Right cardiac atrium (tissue), 5 donors: ENCODE results near the gene ZNF675. TPM values are rescaled to one million over a fixed set of nuclear protein-coding genes. Genes with fewer than 3 reads are reported as not detected.
"Not testable (repeated sequence)": the region's sequence is repeated elsewhere in the genome, so short reads cannot be mapped to it uniquely, and the experiment has no call there.

Experiments
- ATAC-seq, 2 donors: fragments of 200-7000 bp; cut with Tn5 transposase; one replicate each; pipeline versions ENCODE4 v1.8.0 to v1.9.1; 2020; ENCODE audit warnings: moderate library complexity in 2 of 2, mild to moderate bottlenecking in 1 of 2
- DNase-seq, 3 donors: peaks; one replicate each; pipeline ENCODE4 v3.0.0-alpha.2; 2020
- H3K27ac ChIP-seq: one replicate; pipeline ENCODE4 v1.5.1; 2013; ENCODE audit warnings: mild to moderate bottlenecking, low read length, control low read depth, moderate library complexity
- H3K27me3 ChIP-seq: one replicate; pipeline ENCODE4 v1.6.1; 2013; ENCODE audit not compliant: control insufficient read depth, insufficient read depth
- H3K4me1 ChIP-seq: one replicate; pipeline ENCODE4 v1.6.1; 2013; ENCODE audit warnings: low read length; ENCODE audit not compliant: control insufficient read depth, insufficient read depth
- H3K4me3 ChIP-seq: one replicate; pipeline ENCODE4 v1.5.1; 2013; ENCODE audit warnings: low read length, control low read depth
- H3K9me3 ChIP-seq: one replicate; pipeline ENCODE4 v1.6.1; 2013; ENCODE audit warnings: low read length; ENCODE audit not compliant: control insufficient read depth
- WGBS: extraction: QIAGEN DNeasy Blood & Tissue Kit; methylation state at CpG from one replicate; pipeline ENCODE4 v1.1.7; 2013; 5-methylcytosine and 5-hydroxymethylcytosine counted together
- intact Hi-C, 4 donors: fragments of 100-400 bp; cut with DNase I; formaldehyde crosslinking; loops; one replicate each; pipeline versions ENCODE4 v1.11.0 to v1.14.0; 2022 to 2023
- polyA plus RNA-seq: library from polyadenylated mRNA; stranded (reverse); fragments of 200-250 nt; gene quantifications from one replicate; pipeline ENCODE4 v1.2.3, GENCODE V29; 2013
- total RNA-seq, 4 donors: library from RNA; stranded (reverse); fragmentation: NEBNext Ultra II Directional; extraction: Animal tissue kit (Norgen Biotek cat#: 25700); gene quantifications; one replicate each; pipeline ENCODE4 v1.2.1, GENCODE V29; 2021
- donor health status: healthy with polysubstance abuse.
- donor health status: DM: no; HTN: yes; CAD: no.
- donor health status: DM: no; HTN: no; CAD: no.
- donor health status: DM: no; HTN: yes; CAD: no; lungs with severe emphysema.
- donor health status: DM: yes; HTN: yes; CAD: no.

The ZNF675 gene
- total and polyA plus RNA-seq, 5 donors, result 2.9 to 5.5 (median 5.3) TPM

GRCh38 chr19:23673132-23673531, 13.9 kb downstream of the ZNF675 start:
- intact Hi-C loops, result no loop called here
- no peaks in the 10 kb centered on the region for H3K4me1 ChIP-seq
- no peak overlapping the region for H3K4me3 ChIP-seq
- WGBS, result 92% methylated on average over 2 of the region's 2 CpGs
- ATAC-seq, result no peak
- no peak for DNase-seq
- H3K27ac ChIP-seq, result no peak overlapping the region
- H3K27me3 ChIP-seq, result no peaks in the 10 kb centered on the region
- H3K9me3 ChIP-seq, result no peaks in the 10 kb centered on the region

GRCh38 chr19:23668606-23669005, 18.4 kb downstream of the ZNF675 start:
- DNase-seq, H3K4me1 ChIP-seq, H3K27ac ChIP-seq, H3K27me3 ChIP-seq, intact Hi-C loops, H3K4me3 ChIP-seq, ATAC-seq, H3K9me3 ChIP-seq: not testable (repeated sequence)
- 90% methylated on average over 29 of the region's 32 CpGs for WGBS

- H3K9me3 ChIP-seq, result no peaks in the 10 kb centered on the region
- no peak for DNase-seq
- no peaks in the 10 kb centered on the region for H3K4me1 ChIP-seq
- H3K27ac ChIP-seq, result no peak overlapping the region
- 57% methylated on average over 3 of the region's 3 CpGs for WGBS
- ATAC-seq, result no peak
- H3K4me3 ChIP-seq, result no peak overlapping the region
- intact Hi-C loops, result no loop called here
- no peaks in the 10 kb centered on the region for H3K27me3 ChIP-seq
These were observed 21.2 kb downstream of the ZNF675 start for GRCh38 chr19:23665651-23666410.

GRCh38 chr19:23649817-23650216, 37.2 kb downstream of the ZNF675 start:
- H3K27me3 ChIP-seq, ATAC-seq, H3K4me1 ChIP-seq, DNase-seq, H3K27ac ChIP-seq, intact Hi-C loops, H3K4me3 ChIP-seq, H3K9me3 ChIP-seq: not testable (repeated sequence)
- WGBS, result 42% methylated on average over 3 of the region's 3 CpGs

Other genes with a start within 250 kb of the ZNF675 start
- 1 to 10 TPM in 3 of 4 donors, under 1 TPM in 1; 0.47 to 1.3 (median 1.1) TPM for gene ZNF681, start 71.7 kb upstream of the ZNF675 start, total RNA-seq
- 0.43 TPM for gene ZNF681, start 71.7 kb upstream of the ZNF675 start, polyA plus RNA-seq
- gene ZNF726, start 227.7 kb upstream of the ZNF675 start, total RNA-seq, result under 1 TPM; 0.17 to 0.51 (median 0.33) TPM
- 0.41 TPM for gene ZNF726, start 227.7 kb upstream of the ZNF675 start, polyA plus RNA-seq